GM21737 (cell line): ENCODE measurements around the gene WEE1.
"Not testable (repeated sequence)": the region's sequence is repeated elsewhere in the genome, so short reads cannot be mapped to it uniquely, and the experiment has no call there.

Source experiments
- ATAC-seq: cut with Tn5 transposase; IDR thresholded peaks from one replicate; pipeline ENCODE4 v1.9.1; 2021; ENCODE audit warnings: mild to moderate bottlenecking, moderate library complexity; ENCODE audit not compliant: unreplicated experiment

WEE1 gene

DNA sequence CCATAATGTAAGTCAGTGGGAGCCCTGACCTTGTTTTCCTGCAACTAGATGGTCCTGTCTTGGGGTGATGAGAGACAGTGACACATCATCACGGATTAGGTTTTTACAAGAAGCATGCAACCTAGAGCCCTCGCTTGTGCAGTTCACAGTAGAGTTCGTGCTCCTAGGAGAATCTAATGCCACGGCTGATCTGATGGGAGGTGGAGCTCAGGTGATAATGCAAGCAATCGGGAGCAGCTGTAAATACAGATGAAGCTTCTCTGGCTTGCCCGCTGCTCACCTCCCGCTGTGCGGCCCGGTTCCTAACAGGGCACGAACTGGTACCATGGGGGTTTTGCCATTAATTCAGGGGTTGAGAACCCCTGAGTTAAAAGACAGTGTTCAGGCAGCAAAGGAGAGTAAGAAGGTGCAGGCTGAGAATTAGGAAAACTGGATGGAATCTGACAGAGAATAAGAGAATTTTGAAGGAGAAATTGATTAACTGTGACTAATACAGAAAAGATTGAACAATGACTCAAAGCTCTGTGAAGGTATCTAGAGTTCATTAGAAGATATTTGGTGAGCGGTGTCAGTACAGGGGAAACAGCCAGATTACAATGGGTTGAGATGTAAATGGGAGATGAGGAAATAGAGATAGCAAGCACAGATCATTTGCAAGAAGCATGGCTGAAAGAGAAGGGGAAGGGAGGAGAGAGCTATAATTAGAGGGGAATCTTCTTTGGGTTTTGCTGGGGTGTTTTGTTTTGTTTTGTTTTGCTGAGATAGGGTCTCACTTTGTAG lies 21.0 kb downstream of the WEE1 start:
- no peak for ATAC-seq

DNA sequence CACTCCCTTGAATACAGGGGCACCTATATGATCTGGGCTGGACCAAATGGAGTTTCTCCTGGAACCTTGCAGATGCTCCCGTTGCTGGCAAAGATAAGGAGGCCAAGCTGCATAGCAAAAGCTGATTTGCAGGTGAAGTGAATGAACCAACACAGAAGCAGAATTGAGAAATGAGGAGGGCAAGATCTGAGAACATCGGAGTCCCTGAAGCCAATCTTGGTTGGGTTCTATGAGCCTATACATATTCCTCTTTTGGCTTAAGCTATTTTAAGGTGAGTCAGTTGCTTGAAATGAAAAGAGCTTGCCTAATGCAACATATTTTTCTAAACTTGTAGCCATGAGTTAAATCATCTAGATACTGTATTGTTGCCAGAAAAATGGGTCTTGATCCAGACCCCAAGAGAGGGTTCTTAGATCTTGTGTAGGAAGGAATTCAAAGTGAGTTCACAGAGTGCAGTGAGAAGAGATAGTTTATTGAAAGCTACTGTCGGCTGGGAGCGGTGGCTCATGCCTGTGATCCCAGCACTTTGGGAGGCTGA lies 23.5 kb downstream of the WEE1 start:
- no peak for ATAC-seq

DNA sequence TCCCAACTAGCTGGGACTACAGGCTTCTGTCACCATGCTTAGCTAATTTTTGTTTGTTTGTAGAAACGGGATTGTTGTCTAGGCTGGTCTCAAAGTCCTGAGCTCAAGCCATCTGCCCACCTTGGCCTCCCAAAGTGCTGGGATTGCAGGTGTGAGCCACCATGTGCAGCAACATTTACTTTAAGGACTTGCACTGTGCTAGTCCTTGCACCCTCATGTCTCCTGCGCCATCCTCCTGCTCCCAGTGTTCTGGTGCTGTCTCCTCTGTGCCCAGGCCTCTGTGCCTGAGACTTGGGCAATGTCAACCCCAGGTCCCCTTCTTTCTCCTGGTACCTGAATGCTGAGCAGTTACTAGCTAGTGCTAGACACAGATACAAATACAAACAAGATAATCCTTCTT lies 26.7 kb downstream of the WEE1 start:
- no peak for ATAC-seq

DNA sequence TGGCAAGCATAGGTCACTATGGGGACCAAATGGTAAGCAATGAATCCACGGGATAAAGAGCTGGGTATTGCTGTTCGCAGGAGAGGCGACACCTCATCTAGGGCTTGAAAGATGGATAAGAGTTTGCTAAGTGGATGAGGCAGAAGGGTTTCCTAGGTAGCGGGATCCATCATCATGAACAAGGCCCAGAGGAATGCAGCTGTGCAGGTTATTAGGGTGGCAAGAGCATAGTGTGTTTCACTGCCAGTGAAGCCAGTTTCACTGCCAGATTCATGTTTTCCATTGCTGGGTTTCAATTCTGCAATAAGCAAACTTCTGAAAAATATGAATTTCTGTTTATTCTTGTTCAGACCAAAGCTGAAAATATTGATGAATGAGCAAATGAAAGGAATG lies 27.2 kb downstream of the WEE1 start:
- peak; percentile 48 for ATAC-seq

DNA sequence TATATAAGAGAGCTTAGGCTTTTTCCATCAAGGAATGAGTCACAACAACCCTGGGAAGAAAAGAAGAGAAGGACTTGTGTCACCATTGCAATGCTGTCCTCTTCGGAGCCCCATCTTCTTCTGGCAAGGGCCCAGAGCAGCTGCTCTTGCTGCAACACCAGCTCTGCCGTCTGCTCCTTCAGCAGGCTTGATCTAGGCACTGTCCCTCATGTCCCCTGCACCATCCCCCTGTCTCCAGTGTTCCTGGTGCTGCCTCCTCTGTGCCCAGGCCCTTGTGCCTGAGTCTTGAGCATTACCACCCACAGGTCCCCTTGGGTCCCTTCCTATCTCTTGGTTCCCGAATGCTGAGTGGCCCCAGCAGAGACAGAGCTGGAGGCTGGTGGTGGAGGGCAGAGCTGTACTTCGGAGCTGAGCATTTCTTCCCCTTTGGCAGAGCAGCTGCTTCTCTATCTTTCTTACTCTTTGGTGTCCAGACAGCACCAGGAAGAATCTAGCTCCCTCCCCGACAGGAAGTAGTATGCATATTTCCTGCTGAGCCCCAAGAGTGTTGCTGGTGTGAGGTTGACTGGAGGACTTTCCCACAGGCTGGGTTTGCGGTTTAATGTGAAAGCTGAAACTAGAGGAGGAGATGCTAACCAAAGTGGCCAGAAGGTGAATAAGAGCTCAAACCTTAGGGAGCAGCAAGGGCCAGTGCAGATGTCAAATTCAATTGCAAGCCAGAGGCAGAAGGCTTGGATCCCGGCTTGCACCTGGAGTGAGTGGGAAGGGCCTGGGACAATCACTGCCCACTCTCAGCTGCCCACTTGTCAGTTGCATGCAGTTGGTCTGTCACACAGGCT lies 27.8 kb downstream of the WEE1 start:
- peak; percentile 84 for ATAC-seq

DNA sequence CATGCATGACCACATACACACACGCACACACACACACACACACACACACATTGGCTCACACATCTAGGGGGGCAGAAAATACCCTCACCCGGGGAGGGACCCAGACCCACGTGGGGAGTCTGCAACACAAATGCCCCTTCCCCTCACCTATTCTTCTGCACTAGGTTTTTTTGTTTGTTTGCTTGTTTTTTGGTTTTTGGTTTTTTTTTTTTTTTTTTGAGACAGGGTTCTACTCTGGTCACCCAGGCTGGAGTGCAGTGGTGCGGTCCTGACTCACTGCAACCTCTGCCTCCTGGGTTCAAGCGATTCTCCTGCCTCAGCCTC lies 28.4 kb downstream of the WEE1 start:
- ATAC-seq = no peak

DNA sequence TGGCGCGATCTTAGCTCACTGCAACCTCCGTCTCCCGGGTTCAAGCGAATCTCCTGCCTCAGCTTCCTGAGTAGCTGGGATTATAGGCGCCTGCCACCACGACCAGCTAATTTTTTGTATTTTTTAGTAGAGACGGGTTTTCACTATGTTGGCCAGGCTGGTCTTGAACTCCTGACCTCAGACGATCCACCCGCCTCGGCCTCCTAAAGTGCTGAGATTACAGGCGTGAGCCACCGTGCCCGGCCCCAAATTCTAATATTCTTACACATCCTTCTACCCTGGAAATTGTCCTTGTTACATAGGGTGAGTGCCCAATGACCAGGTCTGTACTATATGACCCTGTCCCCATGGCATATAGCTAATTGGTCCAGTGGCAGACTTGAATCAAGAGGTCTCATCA lies 29.7 kb downstream of the WEE1 start:
- not testable (repeated sequence) for ATAC-seq

DNA sequence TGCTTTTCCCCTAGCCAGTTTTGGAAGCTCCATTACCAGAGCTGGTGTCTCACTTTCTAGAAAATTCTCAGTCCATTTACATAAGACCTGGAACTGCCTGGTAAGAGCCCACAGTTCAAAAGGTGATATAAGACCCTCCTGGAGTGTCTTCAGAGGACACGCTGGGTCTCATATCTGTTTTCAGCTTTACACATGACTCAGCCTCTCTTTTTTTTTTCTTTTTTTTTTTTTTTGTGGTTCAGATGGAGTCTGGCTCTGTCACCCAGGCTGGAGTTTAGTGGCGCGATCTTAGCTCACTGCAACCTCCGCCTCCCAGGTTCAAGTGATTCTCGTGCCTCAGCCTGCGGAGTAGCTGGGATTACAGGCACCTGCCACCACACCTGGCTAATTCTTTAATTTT lies 30.7 kb downstream of the WEE1 start:
- no peak for ATAC-seq

DNA sequence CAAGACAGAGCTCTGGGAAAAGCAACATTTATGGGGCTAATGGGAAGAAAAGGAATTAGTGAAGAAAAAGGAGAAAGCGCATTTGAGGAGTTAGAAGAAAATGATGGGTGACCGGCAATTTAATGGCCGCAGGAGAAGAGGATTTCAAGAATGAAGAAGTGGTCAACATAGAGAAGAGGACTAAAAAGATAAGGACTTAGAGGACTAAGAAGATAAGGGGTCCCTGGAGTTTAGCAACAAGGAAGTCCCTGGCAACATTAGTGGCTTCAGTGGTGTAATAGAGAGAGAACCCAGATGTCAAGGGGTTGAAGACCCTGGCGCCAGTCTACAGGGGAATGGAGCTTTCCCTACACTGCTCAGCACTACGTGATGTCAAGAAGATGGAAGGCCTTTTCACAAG lies 32.3 kb downstream of the WEE1 start:
- ATAC-seq = no peak

DNA sequence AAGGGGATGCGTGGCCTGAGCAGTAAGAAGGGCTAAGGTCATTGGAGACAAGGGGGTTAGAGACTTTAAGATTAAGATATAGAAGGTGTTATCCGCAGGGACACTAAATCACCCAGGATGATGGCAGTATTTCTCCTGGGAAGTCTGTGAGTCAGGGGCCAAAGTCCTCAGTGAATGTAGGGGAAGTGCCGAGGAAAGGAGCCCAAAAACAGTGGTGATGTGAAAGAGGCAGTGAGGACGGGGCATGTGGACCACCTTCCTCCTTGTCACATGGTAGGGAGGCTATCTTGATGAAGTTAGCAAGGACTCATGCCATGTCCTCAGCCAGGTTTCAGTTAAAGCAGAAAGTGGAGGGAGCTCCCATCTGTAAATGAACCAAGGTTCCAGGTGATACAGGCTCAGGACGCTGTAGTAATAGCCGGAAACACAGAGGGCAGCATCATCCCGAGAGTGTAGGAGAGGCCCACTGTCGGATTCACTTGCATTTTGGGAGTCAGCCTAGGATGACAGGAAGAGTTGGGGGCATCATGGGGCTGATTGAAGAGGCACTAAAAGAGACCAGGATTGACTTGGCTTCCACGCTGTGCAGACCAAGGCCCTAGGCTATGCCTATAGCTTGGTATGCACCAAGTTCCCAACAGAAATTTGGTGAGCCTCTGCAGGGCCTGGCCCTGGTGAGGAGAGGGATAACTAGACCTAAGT lies 33.5 kb downstream of the WEE1 start:
- no peak for ATAC-seq

DNA sequence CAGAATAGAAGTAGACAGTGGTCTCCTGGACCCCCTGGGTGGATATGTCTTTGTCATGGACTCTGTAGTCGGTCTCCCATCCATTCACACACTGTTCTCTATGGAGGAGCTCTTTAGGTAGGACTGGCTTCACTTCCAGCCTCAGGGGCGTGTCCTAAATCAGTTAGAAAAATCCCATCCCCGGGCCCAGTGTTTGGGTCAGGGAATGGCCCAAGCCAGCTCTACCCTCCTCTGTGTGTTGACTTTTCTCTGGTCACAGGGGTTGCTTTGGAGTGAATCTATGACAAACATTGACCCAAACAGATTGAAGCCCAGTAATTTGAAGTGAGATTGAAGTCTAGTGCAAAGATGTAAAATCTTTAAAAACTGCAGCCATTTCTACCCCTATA lies 34.0 kb downstream of the WEE1 start:
- no peak for ATAC-seq

DNA sequence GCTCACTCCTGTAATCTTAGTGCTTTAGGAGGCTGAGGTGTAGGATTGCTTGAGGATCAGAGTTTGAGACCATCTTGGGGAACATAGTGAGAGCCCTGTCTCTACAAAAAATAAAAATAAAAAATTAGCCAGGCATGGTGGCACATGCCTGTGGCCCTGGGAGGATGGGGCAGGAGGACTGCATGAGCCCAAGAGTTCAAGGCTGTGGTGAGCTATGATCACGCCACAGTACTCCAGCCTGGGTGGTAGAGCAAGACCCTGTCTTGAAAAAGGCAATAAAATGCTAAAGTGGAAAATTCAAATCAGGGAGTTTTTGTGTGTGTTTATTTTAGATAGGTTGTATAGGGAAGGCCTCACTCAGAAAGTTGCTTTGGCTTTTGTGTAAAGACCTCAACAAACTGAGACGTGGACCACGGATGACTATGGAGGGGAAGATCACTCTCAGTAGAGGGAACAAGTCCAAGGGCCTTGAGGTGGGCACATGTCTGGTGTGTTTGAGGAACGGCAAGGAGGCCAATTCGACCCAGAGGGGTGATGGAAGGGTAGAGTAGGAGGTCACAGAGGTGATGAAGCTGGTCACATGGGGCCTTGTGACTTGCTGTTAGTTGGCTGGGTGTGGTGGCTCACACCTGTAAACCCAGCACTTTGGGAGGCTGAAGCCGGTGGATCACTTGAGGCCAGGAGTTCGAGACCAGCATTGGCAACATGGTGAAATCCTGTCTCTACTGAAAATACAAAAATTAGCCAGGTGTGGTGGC lies 35.7 kb downstream of the WEE1 start:
- no peak for ATAC-seq

DNA sequence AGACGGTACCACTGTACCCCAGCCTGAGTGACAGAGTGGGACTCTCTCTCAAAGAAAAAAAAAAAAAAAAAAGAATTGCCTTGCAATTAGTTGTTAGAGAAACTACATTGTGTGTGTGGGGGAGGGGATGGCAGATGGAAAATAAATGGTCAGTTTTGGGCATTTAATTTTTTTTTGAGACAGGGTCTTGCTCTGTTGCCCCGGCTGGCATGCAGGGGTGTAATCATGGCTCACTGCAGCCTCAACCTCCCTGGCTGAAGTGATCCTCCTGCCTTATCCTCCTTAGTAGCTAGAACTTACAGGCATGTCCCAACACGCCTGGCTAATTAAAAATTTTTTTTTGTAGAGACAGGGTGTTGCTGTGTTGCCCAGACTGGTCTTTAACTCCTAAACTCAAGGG lies 36.4 kb downstream of the WEE1 start:
- no peak for ATAC-seq

DNA sequence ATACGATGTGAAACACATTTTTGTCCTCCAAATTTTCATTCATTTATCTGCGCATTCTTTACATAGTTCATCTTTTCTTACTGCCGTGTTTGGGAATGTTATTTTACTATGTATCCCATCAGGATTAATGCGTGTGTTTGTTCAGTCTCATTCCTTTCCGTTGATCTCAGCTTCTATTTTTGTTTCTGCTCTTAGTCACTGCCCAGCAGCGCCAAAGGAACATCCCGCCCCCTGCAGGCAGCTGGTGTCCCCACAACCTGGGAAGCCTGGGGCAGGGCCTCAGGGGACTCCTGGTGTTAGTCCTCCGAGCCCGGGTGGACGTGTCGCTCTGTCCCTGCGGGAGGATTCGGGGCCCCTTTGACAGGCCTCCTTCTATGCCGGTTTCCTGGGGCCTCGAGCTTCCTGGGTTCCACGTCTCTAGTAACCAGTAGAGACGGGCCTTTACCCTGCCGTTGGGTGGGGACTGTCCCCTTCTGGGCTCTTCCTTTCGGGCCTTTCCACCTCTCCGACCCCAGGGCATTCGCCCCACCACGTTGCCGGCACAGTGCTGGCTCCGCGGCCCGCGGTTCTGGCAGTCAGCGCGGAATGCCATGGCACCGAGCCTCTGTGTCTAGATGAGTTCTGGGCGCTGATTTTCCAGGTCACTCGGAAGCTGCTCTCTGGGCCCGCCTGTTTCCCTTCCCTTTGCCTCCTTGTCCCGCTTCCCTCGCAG lies 39.8 kb downstream of the WEE1 start:
- ATAC-seq = peak; percentile 43

DNA sequence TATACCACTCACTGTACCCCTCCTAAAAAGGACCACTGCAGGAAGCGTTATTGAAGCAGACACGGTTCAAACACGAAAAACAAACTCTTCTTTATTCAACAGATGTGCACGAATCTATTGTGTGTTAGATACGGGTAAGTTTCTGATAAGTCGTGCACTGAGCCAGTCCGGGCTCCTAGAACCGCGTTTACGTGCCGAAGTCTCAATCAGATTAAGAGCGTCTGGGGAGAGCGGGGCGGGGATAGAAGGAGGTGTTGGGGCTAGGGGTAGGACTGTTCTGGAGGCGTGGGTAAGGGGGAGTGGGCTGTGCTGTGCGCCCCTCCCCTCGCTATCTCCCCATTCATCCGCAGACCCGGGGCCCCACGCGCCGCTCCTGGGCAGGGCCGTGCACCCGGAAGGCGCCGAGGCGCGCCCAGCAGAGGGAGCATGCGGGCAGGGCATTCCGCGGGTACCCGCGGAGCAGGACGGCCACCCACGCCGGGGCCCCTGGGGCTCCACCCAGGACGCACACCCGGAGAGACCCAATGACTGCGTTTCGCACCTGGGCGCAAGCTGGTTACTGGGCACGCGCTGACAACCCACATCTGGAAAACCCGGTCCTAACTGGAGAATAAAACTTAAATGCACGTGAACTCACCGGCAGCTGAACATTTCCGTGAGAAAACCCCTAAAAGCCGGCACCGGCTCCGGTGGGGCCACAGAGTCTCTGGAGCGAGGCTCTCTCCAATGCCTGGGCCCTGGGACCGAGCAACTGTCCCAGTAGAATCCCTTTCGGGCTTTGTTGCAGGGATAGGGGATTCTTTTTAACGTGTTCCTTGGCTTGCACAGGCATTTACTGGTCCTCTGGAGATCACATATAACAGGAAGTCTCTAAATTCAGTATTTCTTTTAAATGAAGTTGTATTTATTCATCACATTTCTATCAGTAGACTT lies 40.6 kb downstream of the WEE1 start:
- ATAC-seq = peak; percentile 70

DNA sequence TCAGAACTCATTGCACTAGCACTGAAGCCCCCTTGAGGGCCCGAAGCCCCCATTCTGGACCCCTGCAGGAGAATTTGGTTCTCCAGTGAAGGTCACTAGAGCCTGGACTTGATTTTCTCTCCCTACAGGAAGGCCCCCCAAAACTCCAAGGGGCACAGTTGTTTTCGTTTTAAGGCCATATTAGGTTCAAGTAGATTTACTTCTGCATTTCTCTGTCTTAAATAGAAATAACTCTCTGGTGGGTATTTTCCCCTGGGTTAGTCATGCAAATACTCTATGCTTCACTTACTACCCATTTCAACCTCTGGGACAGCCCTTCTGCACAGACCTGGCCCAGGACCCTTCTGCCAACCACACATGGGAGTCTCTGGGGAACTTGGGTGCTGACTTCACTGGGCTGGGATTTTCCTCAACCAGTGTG lies 41.6 kb downstream of the WEE1 start:
- peak; percentile 52 for ATAC-seq

DNA sequence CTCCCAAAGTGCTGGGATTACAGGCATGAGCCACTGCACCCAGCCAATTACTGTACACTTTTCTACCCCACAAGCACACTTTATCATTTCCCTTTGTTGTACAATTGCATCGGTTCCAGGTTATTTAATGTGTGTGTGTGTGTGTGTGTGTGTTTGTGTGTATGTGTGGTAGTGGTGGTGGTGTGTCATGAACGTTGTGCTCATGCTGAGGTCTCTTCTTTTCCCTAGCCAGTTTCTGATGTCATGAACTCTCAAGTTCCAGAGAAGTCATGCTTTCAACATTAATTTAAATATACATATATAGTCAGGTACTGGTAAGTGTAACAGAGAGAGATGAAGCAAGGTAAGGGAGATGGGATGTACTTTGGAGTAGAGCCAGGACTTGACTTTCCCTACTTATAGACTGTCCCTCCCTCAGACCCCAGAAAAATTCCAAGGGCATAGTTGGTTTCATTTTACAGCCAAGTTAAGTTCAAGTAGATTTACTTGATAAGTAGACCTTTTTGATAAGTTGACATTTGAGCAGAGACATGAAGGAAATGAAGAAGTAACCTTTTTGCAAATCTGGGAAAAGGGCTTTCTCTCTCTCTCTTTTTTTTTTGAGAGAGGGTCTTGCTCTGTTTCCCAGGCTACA lies 42.7 kb downstream of the WEE1 start:
- no peak for ATAC-seq

DNA sequence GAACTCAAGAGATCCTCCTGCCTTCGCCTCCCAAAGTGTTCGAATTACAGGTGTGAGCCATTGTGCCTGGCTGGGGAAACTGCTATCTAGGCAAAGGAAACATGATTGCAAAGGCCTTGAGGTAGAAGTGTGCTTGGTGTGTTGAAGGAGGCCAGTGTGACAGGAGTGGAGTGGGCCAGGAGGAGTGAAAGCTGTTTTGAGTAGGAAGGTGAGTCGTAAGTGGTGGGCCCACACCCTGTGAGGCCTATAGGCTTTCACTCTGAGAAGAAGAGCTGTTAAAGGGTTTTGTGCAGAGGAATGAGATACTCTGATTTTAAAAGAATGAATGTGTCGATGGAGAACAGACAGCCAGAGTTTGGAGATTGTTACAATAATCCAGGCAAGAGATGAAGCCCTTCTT lies 43.4 kb downstream of the WEE1 start:
- no peak for ATAC-seq

DNA sequence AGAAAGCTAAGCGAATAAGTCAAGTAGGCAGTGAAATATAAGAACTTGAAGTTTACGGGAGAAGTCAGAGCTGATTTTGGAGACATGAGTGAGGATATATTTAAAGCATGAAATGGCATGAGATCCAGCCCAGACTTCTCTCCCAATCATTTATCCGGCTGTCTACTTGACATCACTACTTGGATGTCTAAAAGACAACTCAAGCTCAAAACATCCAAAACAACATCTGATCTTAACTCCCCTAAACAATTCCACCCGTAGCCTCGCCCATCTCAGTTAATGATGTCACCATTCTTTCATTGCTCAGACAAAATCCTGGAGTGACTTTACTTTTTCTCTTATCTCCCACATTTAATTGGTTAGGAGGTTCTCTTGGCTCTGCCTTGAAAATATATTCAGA lies 44.5 kb downstream of the WEE1 start:
- ATAC-seq = no peak
